IPS-15b (cell line): Measurements from ENCODE around the gene DPPA3.
"Not testable (repeated sequence)": the region's sequence is repeated elsewhere in the genome, so short reads cannot be mapped to it uniquely, and the experiment has no call there.

Experiments used
- H3K27me3 ChIP-seq: one replicate; pipeline ENCODE4 v1.6.1; 2013; ENCODE audit warnings: low read length; ENCODE audit not compliant: control insufficient read depth, insufficient read depth
- H3K36me3 ChIP-seq: one replicate; pipeline ENCODE4 v1.6.1; 2013; ENCODE audit warnings: low read length; ENCODE audit not compliant: control insufficient read depth, insufficient read depth
- H3K4me1 ChIP-seq: one replicate; pipeline ENCODE4 v1.6.1; 2013; ENCODE audit warnings: mild to moderate bottlenecking, low read length; ENCODE audit not compliant: control insufficient read depth, insufficient read depth
- H3K4me3 ChIP-seq: one replicate; pipeline ENCODE4 v1.5.1; 2013; ENCODE audit warnings: low read depth, low read length
- H3K9ac ChIP-seq: one replicate; pipeline ENCODE4 v1.6.1; 2013; ENCODE audit warnings: low read depth, mild to moderate bottlenecking, low read length
- H3K9me3 ChIP-seq: one replicate; pipeline ENCODE4 v1.6.1; 2013; ENCODE audit warnings: mild to moderate bottlenecking, low read length; ENCODE audit not compliant: control insufficient read depth, insufficient read depth

DPPA3 gene

DNA sequence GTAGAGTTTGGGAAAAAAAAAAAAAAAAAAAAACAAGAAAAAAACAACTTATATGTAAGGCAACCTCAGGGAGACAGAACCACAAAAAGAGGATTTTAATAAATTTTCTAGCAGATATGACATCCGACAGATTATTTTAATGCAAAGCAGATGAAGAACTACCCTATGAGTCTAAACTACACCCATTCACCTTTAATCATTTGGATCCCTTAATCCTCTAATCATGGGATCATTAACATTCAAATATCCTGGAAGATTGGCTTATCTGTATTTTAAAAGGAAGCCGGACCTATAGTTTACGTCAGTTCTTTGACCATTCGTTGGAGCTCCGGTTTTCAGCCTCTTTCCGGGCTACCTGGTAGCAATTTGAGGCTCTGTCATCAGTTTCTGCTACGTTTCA, at the start of gene DPPA3:
TSS of gene DPPA3 (plus strand) at position 301 of the 400 bp plus-strand sequence. CDS start 138 bp downstream, outside the sequence.
- H3K36me3 ChIP-seq = no peaks in the 10 kb centered on the region
- no peaks in the 10 kb centered on the region for H3K9me3 ChIP-seq
- H3K4me1 ChIP-seq = peaks cover 13% of the 10 kb centered on the region
- no peak within 1 kb of the TSS for H3K4me3 ChIP-seq
- H3K27me3 ChIP-seq = no peaks in the 10 kb centered on the region
- no peak within 1 kb of the TSS for H3K9ac ChIP-seq

DNA sequence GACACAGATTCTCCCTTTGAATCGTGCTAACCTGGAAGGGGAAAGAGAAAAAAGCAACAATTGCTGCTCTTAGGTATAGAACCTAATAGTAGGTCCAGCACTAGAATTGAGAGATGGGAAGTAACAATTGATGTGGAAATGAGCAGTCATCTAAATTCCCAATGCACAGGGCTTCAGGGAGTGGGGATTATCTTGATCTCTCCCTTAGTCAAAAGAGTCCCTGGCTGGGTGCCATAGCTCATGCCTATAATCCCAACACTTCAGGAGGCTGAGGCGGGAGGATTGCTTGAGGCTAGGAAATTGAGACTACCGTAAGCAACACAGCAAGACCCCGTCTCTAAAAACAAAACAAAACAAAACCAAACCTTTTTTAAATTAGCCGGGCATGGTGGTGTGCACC, 49.5 kb upstream of the DPPA3 start:
- Histone ChIP-seq H3K27me3 (no peaks in the 10 kb centered on the region), H3K9me3 (no peaks in the 10 kb centered on the region), H3K4me3 (no peak overlapping the region), H3K4me1 (no peaks in the 10 kb centered on the region), H3K36me3 (no peaks in the 10 kb centered on the region), H3K9ac (no peak overlapping the region)

DNA sequence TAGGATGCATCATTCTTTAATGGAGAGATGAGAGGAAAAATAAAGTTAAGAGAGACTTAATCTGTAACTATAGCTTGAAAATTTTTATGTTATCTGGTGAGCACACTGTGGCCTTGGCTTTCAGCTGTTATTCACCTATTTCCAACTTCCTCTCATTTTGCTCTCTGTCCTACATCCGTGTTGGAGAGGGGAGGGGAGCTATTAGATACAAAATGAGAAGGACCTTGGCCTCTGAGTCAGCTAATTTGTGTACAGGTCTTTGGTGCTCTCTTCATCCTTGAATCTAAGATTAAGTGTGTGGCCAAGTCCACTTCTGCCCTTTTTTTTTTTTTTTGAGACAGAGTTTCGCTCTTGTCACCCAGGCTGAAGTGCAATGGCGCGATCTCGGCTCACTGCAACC, 44.6 kb upstream of the DPPA3 start:
- Histone ChIP-seq H3K27me3 (no peaks in the 10 kb centered on the region), H3K9ac (no peak overlapping the region), H3K4me1 (no peaks in the 10 kb centered on the region), H3K9me3 (no peaks in the 10 kb centered on the region), H3K36me3 (no peaks in the 10 kb centered on the region), H3K4me3 (no peak overlapping the region)

DNA sequence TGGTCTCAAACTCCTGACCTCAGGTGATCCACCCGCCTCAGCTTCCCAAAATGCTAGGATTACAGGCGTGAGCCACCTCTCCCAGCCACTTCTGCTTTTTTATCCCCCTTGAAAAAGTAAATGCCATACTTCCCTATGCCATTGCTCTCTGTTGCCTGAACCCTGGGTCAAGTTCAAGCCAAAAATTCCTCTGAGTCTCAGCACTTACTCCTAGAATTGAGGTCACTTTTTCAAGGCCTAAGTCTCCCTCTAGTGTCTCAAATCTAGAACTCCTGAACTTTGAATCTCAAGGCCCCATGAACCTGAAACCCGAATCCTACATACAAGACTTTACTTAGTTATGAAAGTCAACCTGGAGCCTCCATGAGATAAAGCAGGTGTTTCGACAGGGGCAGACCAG, 44.1 kb upstream of the DPPA3 start:
- no peak overlapping the region for H3K9ac ChIP-seq
- no peaks in the 10 kb centered on the region for H3K4me1 ChIP-seq
- H3K4me3 ChIP-seq = no peak overlapping the region
- H3K9me3 ChIP-seq = no peaks in the 10 kb centered on the region
- no peaks in the 10 kb centered on the region for H3K27me3 ChIP-seq
- no peaks in the 10 kb centered on the region for H3K36me3 ChIP-seq

DNA sequence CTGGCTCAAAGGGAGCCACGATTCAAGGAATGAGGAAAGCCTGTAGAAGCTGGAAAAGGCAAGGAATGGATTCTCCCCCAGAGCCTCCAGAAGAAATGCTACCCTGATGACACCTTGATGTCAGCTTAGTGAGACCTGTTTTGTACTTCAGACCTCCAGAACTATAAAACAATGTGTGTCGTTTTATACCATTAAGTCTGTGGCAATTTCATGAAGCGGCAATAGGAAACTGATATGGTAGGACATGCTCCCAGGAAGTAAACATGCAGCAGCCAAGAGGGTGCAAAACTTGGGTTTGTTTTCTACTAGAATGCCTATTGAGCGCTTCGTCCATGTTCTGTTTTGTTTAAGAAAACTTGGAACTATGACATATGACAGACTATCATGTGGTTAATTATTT, 43.1 kb upstream of the DPPA3 start:
- no peak overlapping the region for H3K4me3 ChIP-seq
- no peaks in the 10 kb centered on the region for H3K36me3 ChIP-seq
- no peaks in the 10 kb centered on the region for H3K27me3 ChIP-seq

DNA sequence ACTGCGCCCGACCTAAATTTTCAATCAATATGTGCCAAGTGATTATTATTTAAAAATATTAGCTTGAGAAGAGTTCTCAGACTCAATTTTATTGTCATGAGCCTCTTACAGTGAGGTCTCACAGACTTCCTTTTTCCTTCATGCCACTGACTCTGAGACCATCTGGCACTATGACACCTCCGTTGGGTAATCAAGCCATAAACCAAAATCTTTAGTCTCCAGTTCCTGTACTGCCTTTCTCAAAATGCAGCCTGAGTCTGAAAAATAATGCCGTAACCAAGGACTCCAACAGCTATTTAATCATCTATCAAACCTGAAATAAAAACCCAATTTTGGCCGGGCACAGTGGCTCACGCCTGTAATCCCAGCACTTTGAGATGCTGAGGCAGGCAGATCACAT, 35.8 kb upstream of the DPPA3 start:
- not testable (repeated sequence) for H3K9me3 ChIP-seq, H3K9ac ChIP-seq, H3K27me3 ChIP-seq

More for the DNA sequence above, 43.1 kb upstream of the DPPA3 start:
- Histone ChIP-seq H3K9me3 (no peaks in the 10 kb centered on the region), H3K9ac (no peak overlapping the region), H3K4me1 (no peaks in the 10 kb centered on the region)

DNA sequence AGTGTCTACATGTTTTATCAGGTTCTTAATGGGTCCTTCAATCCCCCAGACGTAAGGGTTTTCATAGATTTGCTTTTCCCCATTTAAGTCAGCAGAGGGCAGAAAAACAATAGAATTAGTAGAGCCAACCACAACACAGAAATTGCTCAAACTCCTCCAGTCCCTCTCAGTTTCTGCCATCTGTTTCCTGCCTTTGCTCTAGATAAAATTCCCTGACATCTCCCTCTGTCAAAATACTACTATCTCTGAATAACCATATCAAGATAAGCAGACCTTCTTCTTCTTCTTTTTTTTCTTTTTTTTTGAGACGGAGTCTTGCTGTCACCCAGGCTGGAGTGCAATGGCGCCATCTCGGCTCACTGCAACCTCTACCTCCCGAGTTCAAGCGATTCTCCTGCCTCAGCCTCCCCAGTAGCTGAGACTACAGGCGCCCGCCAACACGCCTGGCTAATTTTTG, 33.8 kb upstream of the DPPA3 start:
- not testable (repeated sequence) for H3K4me3 ChIP-seq, H3K27me3 ChIP-seq, H3K4me1 ChIP-seq, H3K9ac ChIP-seq, H3K36me3 ChIP-seq, H3K9me3 ChIP-seq

More for the DNA sequence above, 35.8 kb upstream of the DPPA3 start:
- H3K4me3 ChIP-seq, H3K36me3 ChIP-seq, H3K4me1 ChIP-seq: not testable (repeated sequence)

DNA sequence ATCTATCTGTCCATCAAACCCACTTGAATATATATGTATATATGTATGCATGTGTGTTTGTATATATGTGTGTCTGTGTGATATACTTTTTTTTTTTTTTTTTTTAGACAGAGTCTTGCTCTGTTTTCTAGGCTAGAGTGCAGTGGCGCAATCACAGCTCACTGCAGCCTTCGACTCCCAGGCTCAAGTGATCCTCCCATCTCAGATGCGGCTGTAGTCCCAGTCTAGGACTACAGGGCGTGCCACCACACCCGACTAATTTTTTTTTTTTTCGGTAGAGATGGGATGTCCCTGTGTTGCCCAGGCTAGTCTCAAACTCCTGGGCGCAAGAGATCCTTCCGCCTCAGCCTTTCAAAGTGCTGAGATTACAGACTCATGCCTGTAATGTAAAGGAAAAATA, 32.5 kb upstream of the DPPA3 start:
- Histone ChIP-seq H3K4me3 (no peak overlapping the region), H3K4me1 (peaks cover 5% of the 10 kb centered on the region), H3K27me3 (no peaks in the 10 kb centered on the region), H3K9me3 (no peaks in the 10 kb centered on the region), H3K36me3 (no peaks in the 10 kb centered on the region), H3K9ac (no peak overlapping the region)

DNA sequence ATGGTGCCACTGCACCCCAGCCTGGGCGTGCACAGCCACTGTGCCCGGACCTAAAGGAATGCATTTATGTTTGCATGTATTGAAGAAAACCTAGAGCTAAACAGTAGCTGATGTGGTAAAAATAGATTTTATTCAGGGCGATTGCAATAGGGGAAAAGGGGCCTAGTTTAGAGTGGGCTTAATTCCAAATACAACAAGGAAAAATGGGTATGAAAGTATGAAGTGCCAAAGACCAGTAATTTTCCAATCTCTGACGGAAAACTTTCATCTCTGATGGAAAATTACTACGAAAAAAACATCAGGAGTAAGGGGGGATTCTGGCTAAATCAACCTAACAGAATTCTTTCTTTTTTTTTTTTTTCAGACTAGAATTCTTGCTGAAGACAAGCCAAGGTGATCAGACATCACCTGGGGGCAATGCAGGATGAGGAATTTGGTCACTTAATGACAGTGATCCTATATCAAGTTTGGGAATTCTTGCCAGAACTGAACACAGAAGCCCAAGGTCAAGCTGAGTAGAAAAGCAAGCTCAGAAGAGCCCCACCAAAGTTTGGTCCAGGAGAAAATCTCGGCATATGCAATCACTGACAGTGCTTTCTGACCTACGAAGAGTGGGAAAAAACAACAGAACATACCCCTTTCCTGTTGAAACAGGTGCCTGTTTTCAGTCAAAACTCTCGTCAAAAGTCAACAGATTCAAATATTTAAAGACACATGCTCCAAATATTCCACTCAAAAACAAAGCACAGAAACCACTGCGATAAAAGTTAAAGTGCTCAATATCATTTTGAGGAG, 31.8 kb upstream of the DPPA3 start:
- no peak overlapping the region for H3K9ac ChIP-seq
- H3K4me1 ChIP-seq = peaks cover 5% of the 10 kb centered on the region
- H3K4me3 ChIP-seq = no peak overlapping the region
- H3K36me3 ChIP-seq = no peaks in the 10 kb centered on the region
- H3K27me3 ChIP-seq = no peaks in the 10 kb centered on the region
- no peaks in the 10 kb centered on the region for H3K9me3 ChIP-seq

DNA sequence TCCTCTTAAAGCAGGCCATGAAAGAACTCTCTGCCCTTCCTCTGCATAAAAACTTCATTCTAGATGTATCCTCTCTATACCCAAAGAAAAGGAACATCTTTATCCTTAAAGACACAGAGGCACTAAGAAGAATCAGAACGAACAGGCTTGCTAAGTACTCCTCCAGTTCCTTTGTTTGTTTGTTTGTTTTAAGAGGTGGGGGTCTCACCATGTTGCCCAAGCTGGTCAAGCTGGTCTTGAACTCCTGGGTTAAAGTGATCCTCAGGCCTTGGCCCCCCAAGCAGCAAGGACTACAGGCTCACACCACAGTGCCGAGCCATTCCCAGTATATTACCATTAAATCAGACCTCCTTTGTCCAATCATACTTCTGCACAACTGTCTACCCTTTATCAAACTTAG, 29.7 kb upstream of the DPPA3 start:
- H3K9me3 ChIP-seq = no peaks in the 10 kb centered on the region
- H3K27me3 ChIP-seq = no peaks in the 10 kb centered on the region
- no peak overlapping the region for H3K9ac ChIP-seq
- H3K4me3 ChIP-seq = no peak overlapping the region
- no peaks in the 10 kb centered on the region for H3K36me3 ChIP-seq
- H3K4me1 ChIP-seq = peaks cover 5% of the 10 kb centered on the region

DNA sequence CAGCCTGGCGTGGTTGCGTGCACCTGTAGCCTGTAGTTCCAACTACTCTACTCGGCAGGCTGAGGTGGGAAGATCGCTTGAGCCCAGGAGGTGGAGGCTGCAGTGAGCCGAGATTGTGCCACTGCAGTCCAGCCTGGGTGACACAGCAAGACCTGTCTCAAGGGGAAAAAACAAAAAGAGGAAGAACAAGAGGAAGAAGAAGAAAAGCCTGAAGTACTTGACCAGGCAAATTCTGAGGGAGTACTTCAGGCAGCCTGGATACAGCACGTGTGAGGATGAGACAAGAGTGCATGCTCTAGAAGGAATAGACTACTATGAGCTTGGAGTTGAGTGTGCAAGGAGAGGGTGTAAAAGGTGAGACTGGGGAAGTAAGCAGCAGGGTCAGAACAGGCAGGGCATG, 17.4 kb upstream of the DPPA3 start:
- peaks cover 18% of the 10 kb centered on the region for H3K4me1 ChIP-seq
- H3K36me3 ChIP-seq = no peaks in the 10 kb centered on the region
- no peak overlapping the region for H3K9ac ChIP-seq
- H3K27me3 ChIP-seq = no peaks in the 10 kb centered on the region
- H3K9me3 ChIP-seq = no peaks in the 10 kb centered on the region
- no peak overlapping the region for H3K4me3 ChIP-seq

DNA sequence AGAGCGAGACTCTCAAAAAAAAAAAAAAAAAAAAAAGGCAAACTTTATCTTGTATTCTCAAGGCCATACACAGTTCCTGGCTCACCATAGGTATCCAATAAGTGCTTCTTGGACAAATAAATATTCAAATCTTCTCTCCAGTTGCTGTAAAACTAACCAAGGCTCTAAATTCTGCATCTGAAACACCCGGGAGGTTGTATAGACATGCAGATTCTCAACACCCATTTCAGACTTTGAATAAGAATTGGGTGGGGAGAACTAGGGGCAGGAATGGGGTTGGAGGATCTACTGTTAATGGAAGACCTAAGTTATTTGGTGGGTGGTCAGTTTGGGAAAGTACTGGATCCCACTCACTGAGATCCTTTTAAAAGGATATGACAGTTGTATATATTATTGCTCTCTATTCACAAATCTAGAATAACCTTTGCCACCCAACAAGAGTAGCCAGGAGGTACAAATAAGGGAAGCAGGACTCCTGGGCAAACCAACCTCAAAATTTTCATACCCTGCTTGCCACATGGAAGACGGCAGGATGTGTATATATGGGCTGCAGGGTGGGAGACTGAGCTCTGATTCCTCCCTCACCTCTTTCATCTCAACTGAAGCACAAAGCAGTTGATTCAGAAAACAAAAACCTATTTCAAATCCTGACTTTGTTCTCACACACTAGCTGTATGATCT, 16.5 kb upstream of the DPPA3 start:
- no peaks in the 10 kb centered on the region for H3K27me3 ChIP-seq
- peak overlapping the region; percentile 26 for H3K4me3 ChIP-seq
- H3K4me1 ChIP-seq = peaks cover 18% of the 10 kb centered on the region
- H3K9ac ChIP-seq = peak overlapping the region; percentile 18
- no peaks in the 10 kb centered on the region for H3K36me3 ChIP-seq
- no peaks in the 10 kb centered on the region for H3K9me3 ChIP-seq
